ENCODE measurements around the gene GRIP1.

Gene GRIP1

DNA sequence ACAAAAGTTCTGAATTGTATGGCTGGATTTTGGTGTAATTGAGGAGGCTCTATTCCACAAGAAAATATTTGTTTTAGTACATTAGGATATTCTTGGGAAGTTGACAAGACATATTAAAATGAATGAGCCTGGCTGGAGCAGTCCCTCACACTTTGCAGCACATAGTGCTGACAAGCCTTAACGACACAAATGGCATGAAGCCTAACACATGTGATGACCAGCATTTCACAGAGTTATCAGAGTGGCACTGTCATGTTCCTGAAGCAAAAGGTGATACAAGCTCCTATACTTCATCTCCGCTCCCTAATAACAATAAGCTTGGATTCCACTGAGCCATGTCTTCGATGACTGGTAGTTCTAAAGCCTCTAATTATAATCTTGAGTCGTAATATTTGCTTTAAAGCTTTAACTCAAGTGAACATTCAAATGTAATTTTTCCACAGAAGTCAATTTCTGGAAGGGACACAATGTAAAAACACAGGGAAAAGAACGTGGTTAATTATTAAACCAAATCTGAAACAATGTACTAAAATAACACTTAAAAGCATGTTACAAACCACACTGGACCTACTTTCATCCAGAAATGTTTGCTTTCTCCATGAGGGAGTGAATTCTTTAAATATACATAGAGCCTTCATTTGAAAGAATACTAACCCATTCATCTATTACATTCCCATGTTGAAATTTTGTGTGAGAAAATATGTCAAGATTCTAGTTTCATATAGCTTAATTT, 49.6 kb downstream of the GRIP1 start:
- DNase-seq (ENCODE audit: insufficient read length, low spot score), result no peak
- FAIRE-seq, result peak; percentile 61
- TF ChIP-seq, protein P1, sequence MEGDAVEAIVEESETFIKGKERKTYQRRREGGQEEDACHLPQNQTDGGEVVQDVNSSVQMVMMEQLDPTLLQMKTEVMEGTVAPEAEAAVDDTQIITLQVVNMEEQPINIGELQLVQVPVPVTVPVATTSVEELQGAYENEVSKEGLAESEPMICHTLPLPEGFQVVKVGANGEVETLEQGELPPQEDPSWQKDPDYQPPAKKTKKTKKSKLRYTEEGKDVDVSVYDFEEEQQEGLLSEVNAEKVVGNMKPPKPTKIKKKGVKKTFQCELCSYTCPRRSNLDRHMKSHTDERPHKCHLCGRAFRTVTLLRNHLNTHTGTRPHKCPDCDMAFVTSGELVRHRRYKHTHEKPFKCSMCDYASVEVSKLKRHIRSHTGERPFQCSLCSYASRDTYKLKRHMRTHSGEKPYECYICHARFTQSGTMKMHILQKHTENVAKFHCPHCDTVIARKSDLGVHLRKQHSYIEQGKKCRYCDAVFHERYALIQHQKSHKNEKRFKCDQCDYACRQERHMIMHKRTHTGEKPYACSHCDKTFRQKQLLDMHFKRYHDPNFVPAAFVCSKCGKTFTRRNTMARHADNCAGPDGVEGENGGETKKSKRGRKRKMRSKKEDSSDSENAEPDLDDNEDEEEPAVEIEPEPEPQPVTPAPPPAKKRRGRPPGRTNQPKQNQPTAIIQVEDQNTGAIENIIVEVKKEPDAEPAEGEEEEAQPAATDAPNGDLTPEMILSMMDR (IDR thresholded peaks at IDR 0.05; ENCODE audit: insufficient read depth, missing control alignments), result no peak

DNA sequence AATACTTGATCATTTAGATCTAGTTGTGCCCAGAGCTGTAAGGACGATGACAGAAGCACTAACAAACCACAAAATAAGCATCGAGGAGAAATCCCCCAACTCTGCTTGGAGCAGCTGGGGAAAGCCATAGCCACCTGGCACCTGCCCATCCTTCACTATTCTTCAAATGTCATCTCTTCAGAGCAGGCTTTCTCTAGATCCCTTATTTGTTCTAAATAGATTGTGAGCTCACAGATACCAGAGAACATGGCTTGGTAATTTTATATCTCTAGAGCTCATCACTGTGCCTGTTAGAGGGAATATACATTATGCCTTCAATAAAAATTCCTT, 50.9 kb downstream of the GRIP1 start:
- FAIRE-seq, result no peak
- TF ChIP-seq, protein P1 (IDR thresholded peaks at IDR 0.05; ENCODE audit: insufficient read depth, missing control alignments), result no peak

DNA sequence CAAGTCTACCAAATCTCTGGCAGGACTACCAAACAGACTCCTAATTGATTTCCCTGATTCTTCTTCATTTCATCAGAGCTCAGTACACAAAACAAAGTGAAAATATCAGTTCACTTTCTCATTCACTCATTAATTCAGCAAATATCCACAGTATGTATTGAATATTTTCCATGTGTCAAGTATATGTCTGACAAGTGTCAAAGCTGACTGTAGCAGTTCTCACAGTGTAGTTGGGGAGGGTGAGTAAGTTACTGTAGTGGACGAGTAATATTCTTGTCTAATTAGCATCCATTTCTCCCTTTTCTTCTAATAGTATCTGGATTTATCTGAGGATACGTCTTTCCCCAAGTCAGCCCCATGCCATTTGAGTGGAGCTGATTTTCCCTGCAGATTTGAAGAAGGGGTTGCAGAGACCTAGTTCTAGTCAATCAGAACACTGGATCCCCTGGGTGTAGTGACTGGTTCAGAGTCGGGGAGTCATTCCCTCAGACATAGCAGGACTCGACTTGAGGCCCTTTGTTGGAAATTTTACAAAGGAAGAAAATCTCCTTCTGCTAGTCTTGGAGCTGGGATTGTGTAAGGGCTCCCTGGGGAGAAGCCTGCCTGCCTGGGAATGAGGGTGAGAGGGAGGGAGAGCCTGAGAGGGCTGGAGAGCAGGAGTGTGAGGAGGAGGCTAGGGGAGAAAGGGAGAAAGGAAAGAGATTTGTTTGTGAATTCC, 51.4 kb downstream of the GRIP1 start:
- TF ChIP-seq, protein P1 (IDR thresholded peaks at IDR 0.05; ENCODE audit: insufficient read depth, missing control alignments), result no peak
- FAIRE-seq (no peak), DNase-seq (ENCODE audit: insufficient read length, low spot score) (no peak)

More for the DNA sequence above, 50.9 kb downstream of the GRIP1 start:
- DNase-seq (ENCODE audit: insufficient read length, low spot score), result no peak

DNA sequence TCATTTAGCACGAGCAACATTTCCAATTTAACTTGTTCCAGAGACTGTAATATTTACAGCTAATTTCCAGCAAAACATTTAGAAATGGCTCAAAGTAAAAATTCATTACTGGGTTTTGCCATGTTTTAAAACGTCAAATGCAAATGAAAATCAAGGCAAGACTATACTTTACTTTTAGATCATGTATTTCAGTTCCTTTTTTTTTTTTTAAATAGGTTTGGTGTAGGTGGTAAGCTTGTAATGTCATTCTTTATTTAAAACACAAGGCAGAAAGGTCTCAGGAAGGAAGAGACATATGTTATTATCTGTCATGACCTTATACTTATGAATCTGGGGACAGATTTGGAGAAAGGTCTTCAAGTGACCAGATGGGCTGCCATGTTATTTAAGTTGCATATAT, 54.1 kb downstream of the GRIP1 start:
- TF ChIP-seq, protein P1 (IDR thresholded peaks at IDR 0.05; ENCODE audit: insufficient read depth, missing control alignments), result no peak
- DNase-seq (ENCODE audit: insufficient read length, low spot score) (no peak), FAIRE-seq (no peak)

DNA sequence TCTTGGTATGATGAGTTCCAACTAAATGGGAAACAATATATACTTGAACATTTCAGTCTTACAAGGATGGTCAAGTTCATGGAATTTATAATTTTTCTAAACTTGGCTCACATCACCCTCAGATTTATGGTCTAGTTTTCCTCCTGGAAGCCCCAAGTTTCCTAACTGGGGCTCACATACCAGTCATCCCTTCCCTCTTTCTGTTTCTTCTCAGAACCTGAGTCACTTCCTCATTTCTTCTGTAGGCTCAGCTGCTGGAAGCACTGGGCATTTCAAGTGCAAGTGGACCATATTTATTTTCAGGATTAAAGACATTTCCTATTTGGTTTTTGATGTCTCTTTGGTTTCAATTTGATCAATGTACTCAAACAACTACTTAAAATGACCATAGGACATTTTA, 55.4 kb downstream of the GRIP1 start:
- FAIRE-seq (no peak), DNase-seq (ENCODE audit: insufficient read length, low spot score) (no peak)
- TF ChIP-seq, protein P1 (IDR thresholded peaks at IDR 0.05; ENCODE audit: insufficient read depth, missing control alignments), result no peak

DNA sequence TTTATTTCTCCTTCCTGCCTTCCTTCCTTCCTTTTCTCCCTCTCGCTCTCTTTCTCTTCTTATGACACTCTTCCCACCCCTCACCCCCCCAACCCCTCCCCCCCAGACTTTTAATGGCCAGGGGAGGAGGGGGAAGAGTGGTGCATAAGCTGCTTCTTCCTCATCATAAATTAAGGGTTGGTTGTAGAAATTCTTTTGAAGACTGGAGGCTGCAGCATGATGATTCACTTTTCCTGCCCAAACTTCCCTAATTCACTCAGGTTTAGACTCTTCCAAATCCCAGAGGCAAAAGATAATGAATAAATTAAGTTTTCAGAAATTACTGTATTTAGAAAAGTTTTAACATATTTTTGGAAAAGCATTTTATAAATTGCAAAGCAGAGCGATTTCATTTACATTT, 58.2 kb downstream of the GRIP1 start:
- TF ChIP-seq, protein P1 (IDR thresholded peaks at IDR 0.05; ENCODE audit: insufficient read depth, missing control alignments), result no peak
- no peak for FAIRE-seq

DNA sequence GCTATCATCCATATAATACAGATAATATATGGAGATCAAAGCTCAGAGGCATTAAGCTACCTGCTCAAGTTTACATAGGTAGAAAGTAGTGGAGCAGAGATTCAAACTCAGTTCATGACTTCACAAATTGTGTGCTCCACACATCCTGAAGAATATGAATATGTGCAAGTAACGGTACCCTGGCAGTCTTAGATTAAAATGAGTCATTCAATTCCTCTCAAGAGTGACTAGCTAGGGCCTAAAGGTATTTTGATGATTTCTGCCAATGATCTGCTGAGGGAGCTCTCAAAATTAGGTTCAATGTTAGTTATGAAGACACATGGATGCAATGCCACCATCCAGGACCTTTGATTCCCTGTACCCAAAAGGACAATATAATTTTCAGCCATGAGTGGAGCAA, 58.9 kb downstream of the GRIP1 start:
- FAIRE-seq, result no peak
- no peak for DNase-seq (ENCODE audit: insufficient read length, low spot score)
- TF ChIP-seq, protein P1 (IDR thresholded peaks at IDR 0.05; ENCODE audit: insufficient read depth, missing control alignments), result no peak

More for the DNA sequence above, 58.2 kb downstream of the GRIP1 start:
- DNase-seq (ENCODE audit: insufficient read length, low spot score), result no peak

Measured in D721Med (cell line).